HG03558 (cell line): ENCODE measurements around the gene OR6V1.

ENCODE experiments used
- ATAC-seq: cut with Tn5 transposase; IDR thresholded peaks from one replicate; pipeline ENCODE4 v1.9.1; 2021; ENCODE audit warnings: moderate number of reproducible peaks; ENCODE audit not compliant: unreplicated experiment; ENCODE audit errors: extremely low read depth

The OR6V1 gene, protein sequence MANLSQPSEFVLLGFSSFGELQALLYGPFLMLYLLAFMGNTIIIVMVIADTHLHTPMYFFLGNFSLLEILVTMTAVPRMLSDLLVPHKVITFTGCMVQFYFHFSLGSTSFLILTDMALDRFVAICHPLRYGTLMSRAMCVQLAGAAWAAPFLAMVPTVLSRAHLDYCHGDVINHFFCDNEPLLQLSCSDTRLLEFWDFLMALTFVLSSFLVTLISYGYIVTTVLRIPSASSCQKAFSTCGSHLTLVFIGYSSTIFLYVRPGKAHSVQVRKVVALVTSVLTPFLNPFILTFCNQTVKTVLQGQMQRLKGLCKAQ

DNA sequence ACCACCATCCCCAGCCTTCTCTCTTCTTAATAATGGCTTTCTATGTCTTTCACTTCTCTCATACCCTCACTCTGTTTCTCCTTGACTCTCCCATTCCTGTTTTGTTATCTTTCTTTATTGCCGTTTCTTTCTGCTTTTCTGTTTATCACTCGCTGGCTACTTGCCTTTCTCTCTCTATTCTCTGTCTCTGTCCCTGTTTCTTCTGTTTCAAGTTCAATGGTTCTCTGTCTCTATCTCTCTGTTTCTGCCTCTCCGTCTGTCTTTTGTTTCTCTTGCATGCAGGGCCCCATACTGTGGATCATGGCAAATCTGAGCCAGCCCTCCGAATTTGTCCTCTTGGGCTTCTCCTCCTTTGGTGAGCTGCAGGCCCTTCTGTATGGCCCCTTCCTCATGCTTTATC is at the start of gene OR6V1:
Gene OR6V1, plus strand, starts transcription at position 301 of the 400 bp plus-strand sequence. Its CDS starts 0 bp downstream, at position 301.
- no peak for ATAC-seq

DNA sequence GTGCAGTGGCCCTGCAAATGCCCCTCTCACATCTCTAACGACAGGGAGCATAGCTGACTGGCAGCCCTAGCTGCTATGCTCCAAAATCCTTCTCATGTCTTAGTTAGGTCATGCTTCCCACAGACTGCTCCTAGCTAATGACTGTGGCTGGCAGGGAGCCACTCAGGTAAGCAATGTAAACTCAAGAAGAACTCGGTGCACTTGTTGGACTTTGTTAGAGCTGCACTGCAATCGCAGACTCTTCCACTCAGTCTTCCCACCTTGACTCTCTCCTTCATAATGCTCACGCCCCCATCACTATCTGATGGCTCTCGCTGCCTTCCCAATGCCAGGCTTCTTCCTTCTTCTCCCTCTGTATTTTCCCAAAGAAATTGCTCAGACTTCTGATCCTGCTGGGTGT is 49.2 kb upstream of the OR6V1 start:
- no peak for ATAC-seq

DNA sequence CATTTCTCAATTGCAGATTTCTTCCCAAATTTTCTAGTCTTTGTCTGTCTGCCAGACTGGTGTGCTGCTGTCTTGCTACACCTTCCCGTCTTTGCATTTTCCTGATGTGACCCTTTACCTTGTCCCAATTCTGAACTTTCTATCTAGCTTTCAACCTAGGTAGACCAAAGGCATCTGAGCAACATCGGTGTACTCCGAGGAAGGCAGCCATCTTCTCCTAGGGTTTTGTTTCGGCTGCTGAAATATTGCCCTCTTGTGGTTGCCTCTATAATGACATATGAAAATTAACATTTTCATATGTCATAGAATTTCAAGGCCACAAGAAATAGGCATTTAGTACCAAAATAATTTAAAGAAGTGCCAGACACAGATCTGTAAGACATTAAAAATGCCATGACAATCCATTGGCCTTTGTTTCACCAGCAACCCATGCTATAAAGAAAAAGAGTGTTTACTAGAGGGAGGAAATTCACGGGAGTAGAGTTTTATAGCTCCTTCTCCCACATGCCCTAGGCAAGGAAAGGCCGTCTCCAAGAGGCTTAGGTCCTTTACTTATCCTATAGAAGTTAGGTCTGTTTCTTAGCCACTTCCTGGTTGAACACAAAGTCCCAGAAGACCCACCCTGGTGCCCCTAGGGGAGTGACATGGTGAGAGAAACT is 48.6 kb upstream of the OR6V1 start:
- peak; percentile 46 for ATAC-seq

DNA sequence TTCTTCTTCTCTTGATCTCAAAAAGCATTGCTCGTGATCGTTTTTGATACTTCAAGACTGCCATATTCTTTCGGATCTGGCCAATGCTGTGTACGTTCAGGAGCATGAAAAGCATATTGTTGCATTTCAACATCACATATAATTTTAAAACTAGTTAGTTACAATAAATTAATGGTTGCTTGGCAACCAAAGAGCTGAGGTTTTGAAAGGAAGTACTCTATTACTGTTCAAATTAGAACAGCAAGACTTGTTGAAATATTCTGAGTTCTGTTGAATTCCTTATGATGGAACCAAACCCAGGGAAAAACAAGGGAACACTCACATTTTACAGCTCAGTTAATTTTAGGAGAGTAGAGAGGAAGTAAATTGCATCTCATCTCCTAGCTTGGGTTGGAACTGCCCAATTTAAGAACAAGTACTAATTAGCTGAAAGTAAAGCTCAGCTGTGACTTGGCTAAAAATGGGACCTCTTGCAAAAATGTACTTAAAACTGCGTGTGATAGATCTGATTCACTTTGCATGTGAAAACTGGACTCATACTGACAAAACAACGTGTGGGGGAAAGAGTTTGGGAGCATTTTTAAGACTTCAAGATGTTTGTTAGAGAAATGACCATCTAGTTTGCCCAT is 46.4 kb upstream of the OR6V1 start:
- no peak for ATAC-seq

DNA sequence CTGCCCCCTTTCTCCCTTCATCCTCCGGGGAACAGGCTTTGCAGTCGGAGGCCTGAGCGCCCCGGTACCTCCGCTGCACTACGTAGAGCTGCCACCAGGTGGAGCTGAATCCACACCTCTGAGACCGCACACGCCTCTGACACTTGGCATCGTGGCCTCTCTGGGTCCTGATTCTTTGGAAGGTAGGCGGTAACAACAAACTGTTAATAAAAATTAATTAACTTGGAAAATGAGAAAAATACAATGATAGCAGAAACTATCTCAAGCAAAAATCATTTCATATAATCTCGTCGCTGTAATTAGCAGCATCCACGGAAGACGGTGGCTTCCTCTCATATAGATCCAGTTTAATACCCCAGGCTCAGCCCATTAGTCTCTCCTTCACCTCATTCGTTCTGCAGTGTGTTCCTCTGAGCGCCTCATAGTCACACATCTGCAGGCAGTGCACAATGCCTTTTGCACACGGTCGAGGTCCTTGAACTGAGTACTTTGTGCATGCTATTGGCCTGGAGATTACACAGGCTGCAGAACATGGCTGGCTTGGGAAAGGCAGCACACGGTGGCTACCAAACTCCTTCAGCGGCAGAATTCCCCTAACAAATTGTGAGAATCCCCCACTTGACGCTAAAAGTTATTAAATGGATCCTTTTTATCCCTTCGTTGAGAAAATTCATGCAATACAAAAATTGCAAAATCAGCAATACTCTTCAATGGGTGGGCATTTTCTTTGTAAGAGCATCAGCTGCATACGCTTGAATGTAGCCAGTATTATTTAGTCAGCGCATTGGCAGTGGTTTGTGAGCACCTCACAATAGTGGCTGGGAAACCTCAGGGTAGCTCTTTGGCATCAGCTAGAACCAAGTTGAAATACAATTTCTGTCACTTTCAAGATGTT is 43.9 kb upstream of the OR6V1 start:
- peak; percentile 64 for ATAC-seq

DNA sequence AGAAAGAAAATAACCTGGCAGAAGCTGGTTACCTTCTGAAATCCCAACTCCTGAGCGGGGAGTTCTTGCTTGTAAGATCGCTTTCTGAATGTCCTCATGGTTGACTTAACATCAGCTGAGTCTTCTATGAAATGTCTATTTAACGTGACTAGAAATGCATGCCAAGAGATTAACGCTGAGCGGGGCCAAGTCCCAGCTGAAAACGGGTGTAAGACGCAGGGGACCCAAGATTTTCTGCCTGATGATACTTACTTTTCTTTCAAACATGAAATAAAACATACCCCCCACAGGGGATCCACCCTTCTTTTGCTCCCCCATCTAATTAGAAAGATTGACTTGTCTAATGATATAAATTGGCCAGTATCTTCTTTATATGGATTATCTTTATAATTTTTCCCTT is 40.1 kb upstream of the OR6V1 start:
- ATAC-seq: no peak

DNA sequence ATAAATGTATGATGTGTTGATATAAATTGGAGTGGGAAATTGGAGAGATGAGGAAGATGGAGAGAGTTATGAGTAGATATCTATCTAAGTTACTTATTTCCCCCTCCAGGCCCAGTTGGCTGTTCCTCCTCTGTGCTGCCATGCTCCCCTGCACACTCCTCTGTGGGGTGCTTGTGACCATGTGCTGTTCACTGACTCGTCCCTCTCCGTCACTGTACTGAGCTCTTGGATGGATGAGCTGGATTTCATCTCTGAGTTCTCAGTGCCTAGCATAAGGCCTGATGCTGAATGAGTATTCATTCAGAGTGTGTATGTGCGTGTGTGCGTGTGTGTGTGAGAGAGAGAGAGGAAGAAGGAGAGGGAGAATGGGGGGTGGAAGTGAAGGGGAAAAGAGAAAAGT is 39.7 kb upstream of the OR6V1 start:
- no peak for ATAC-seq

DNA sequence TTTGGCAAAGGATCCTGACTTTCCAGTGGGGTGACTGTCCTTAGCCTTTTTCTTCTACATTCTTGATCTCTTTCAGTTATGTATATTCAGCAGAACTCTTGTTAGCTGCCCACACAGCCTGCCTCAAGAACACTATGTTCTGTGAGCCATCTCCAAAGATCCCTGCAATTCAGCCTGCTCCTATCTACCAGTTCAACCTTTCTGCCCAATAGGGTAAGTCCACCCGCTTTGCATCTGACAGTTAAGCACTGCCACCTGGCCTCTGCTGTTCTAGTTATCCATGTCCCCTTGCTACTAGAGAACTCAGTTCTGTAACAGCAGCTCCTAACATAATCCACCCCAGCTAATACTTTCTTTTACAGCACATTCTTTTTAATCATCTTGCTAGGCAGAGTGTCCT is 38.7 kb upstream of the OR6V1 start:
- no peak for ATAC-seq

DNA sequence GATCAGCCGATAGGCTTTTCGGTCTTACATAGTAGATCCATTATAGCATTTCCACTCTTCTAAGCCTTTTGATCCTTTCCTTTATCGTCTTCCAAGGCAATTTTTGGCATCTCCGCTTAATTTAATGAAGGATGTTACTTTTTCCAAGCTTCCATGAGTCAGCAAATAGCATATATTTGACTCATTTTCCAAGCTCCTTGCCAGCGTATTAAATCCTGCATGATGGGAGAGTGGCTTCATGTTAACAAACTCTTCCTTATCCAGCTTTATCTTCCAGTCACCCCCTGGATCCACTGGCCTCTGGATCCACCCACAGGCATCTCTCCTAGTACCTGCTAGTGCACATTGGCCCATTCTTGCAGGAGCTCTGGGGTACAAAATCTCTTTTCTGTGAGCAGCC is 38.2 kb upstream of the OR6V1 start:
- no peak for ATAC-seq

DNA sequence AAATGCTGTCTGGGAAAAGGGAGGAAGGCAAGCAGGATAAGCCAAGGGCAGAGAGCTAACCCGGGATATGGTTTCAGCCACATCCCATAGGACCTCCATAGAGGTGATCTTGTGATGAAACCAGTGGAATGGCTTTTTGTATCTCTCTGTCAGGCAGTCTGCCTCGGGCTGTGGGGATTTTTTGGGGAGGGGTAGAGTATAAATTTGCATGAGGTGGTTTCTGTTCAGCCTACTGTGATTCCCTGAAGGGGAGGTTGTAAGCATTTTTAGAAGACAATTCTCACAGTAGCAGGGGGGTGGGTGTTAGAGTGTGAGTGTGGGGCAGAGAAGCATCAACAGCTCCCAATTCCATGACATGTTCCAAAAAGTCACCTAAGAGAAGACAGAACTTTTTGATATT is 37.1 kb upstream of the OR6V1 start:
- ATAC-seq: no peak

DNA sequence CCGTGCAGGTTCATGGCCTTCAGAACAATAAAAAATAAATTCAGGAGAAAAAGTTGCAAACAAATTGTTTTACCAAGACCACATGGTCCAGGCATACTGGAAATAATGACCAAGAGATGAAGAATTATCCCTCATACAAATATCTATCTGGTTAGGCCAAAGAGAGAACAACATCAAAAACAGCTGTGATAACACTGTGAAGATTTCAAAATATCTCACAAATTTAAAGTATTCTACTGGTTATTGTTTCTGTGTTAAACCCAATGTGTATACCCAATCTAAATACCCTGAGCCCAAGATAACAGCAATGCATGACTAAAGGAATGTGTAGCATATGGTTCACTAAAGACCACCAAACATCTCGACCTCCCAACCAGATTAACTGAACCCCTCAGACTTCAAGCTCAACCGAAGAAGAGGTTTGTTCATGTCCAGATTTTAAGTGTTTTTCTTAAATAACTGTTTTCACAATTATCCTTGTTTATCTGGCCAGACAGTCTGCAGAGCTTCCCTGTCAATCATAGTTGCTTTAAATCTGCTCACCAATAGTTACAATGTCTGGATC is 36.1 kb upstream of the OR6V1 start:
- no peak for ATAC-seq

DNA sequence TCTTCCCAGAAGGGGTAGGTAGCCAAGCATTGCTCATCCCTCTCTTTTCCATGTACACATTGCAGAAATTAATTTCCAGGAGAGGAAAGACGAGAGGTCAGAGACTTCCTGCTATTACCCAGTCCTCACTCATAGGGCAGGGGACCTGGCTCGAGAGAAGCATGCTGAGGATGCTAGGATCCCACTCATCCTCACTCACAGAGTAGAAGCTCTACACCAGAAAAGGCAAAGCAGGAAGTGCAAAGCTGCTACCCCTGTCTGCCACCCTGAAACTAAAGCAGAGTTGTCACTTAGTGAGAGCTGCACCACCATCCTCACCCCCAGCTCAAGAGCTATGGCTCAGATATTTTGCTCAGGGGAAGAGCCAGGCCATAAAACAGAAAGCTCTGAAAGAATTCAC is 35.1 kb upstream of the OR6V1 start:
- no peak for ATAC-seq

DNA sequence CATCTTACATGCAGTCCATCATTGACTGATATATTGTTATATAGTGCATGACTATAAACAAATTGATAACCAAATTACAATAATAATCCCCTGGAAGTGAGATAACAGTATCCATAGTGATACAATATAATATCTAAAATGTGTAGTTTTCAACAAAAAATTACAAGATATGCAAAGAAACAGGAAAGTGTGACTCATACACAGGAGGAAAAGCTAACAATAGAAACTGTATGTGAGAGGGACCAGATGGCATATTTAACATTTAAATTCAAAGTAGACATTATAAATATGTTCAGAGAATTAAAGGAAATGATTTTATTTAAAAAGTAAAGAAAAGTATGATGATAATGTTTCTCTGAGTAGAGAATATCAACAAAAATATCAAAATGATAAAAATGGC is 33.2 kb upstream of the OR6V1 start:
- no peak for ATAC-seq

DNA sequence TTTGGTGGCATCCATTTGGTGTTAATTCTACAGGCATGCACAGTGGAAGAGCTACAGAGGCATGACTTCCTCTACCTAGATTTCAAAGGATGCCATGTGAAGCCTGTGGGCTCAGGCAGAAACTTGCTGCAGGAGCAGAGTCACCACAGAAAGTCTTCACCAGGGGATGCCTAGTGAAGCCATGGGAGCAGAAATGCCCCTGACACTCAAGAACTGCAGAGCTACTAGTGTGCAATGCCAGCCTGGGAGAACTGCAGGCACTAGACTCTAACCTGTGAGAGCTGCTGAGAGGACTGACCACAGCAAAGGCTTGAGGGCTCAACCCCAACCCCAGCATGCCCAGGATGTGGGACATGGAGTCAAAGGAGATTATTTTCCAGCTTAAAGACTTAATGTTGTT is 29.1 kb upstream of the OR6V1 start:
- ATAC-seq: no peak

DNA sequence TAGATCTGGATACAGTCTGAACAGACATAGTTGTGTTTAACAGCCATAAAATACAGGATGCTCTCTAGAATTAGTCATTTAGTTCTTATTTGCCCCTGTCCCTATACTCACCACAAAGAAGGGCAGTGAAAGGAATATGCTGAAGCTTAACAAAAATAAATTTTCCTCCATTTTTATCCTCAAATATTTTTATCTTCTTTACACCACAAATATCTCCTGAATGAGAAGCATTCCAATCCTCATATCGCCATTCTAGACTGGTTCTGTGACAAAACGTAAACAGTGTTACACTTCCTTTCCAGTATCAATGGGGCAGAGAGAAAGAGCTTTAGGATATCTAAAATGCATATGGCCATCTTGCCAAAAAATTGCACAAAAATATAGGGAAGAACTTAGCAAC is 26.8 kb upstream of the OR6V1 start:
- no peak for ATAC-seq

DNA sequence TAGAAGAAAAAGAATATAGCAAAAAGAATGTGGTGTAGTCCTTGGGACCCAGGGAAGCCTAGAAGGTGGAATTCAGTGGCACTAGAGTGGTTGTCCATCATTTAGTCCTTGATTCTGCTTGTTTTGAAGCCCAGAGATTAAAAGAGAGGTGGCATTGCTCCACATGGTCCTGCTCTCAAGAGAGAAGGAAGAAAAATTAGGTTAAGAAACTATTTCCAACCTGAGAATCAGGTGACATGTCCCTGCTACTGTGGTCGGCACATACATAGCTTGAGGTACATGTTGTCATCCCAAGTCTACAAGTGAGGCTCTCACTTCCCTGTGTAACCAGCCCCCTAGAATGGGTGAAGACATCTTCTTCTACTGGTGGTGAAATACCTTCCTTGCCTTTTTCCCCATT is 25.1 kb upstream of the OR6V1 start, which contains the start of gene OR9A2:
Gene OR9A2, minus strand, starts transcription at position 101 of the 400 bp plus-strand sequence. Its CDS starts 0 bp downstream, at position 101.
- ATAC-seq: no peak

DNA sequence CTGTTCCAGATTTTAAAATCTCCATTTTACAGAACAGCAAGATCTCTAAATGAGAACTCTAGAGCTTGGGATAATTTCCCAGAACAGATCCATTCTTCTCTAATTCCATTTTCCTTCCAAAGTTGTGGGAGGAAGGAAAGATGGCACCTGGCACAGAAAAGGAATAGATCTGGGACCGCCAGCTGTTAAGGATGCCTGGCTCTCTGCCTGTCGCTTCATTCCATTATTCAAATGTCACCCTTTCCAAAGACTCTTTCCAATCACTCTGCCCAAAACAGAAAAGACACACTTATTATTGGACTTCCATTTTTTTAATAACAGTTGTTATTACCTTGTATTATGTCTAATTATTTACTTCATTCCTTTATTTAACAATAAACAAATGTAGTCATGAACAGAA is 24.5 kb upstream of the OR6V1 start:
- ATAC-seq: no peak

DNA sequence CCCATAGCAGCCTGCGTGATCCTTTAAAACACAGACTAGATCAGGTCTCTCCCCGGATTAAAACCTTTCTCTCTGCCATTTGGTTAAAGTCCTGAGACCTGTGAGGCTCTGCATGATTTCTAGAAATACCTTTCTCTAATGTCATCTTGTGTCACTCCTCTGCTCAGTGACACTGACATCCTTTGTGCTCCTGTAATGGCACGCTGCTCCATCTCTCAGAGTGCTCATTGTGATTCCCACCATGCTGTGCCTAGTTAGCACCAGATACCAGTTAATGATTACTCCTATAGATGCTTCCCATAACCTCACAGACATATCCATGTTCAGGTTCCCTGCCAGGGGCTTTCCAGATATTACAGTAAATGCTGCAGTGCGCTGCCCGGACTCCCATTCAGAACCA is 13.5 kb upstream of the OR6V1 start:
- no peak for ATAC-seq

DNA sequence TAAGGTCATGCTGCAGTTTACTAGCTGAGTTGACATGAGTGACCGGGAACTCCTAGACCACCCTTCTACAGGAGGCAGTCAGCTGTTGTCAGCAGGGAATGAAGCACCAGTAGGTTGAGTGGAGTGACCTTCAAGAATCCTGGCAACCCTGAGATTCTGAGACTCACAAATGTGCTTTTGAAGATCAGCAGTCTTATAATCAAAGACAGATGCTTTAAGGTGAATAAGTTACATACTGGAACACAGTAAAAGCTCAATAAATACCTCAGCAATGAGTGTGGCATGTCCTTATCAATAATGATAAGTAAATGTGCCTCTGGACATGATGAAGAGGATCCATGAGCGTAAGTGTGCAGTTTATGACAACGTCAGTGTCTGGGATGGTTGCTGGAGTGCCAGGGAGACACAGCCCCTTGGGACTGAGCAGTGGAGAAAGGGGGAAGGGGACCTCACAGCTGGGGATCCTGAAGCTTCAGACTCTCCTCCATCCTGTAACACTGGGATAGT is 11.9 kb upstream of the OR6V1 start:
- ATAC-seq: no peak

DNA sequence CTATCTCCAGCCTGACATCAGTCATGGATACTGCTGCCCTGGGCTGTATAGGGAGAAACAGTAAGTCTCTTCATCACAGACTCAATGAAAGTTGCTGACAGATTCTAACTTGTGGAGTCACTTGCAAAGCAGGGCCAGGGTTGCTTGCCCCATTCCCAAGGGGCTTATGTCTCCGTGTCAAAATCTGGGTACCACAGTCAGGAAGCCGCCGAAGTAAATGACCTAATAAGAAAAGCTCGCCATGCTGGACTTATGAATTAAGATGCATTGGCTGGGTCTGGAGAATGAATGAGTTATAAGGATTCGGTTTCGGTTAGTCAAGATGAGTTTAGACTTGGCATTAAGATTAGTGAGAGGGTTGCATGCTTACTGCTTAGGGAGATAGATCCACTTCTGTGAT is 10.8 kb upstream of the OR6V1 start:
- ATAC-seq: no peak
